Measurements from ENCODE around the gene SH3BP4. TPM values are rescaled to one million over a fixed set of nuclear protein-coding genes. Genes with fewer than 3 reads are reported as not detected.

SH3BP4 gene
- total RNA-seq, 1 donor from 2014 or later, result 53.4 TPM

GRCh38 chr2:234991793-234992192 is 40.0 kb downstream of the SH3BP4 start:
- Histone ChIP-seq H3K9me3 (ENCODE audit: low read depth) (no peaks in the 10 kb centered on the region), H3F3A (ENCODE audit: low read depth) (peaks cover 26% of the 10 kb centered on the region), H4K20me1 (ENCODE audit: low read depth) (peaks cover 54% of the 10 kb centered on the region), H3K9ac (no peak overlapping the region), H3K4me1 (peaks cover 38% of the 10 kb centered on the region), H3K4me2 (no peak overlapping the region), H2AFZ (replicated peaks) (no peak overlapping the region), H3K4me3 (no peak overlapping the region), H3K27me3 (no peaks in the 10 kb centered on the region), H3K36me3 (no peaks in the 10 kb centered on the region), H3K27ac (no peak overlapping the region), H3K79me2 (ENCODE audit: low read depth) (peaks cover 100% of the 10 kb centered on the region)
- Mint-ChIP-seq H3K27me3 (ENCODE audit: insufficient read depth, low read depth) (peaks cover 5% of the 10 kb centered on the region), H3K4me3 (no peak overlapping the region), H3K4me1 (peaks cover 35% of the 10 kb centered on the region), H3K27ac (no peak overlapping the region), H3K36me3 (peaks cover 63% of the 10 kb centered on the region), H3K9me3 (peaks cover 52% of the 10 kb centered on the region)
- no peak for DNase-seq (ENCODE audit: low spot score)
- TF ChIP-seq EZH2 (IDR thresholded peaks at IDR 0.05) (no peak), CTCF (IDR thresholded peaks at IDR 0.05) (no peak), EZH2phosphoT487 (IDR thresholded peaks at IDR 0.05) (no peak)

- Histone ChIP-seq H3K27me3 (no peaks in the 10 kb centered on the region), H3F3A (ENCODE audit: low read depth) (peaks cover 28% of the 10 kb centered on the region), H3K36me3 (no peaks in the 10 kb centered on the region), H3K79me2 (ENCODE audit: low read depth) (peaks cover 100% of the 10 kb centered on the region), H3K9me3 (ENCODE audit: low read depth) (no peaks in the 10 kb centered on the region), H3K4me3 (no peak overlapping the region), H3K27ac (no peak overlapping the region), H4K20me1 (ENCODE audit: low read depth) (peaks cover 58% of the 10 kb centered on the region), H3K9ac (no peak overlapping the region), H3K4me2 (no peak overlapping the region), H3K4me1 (peaks cover 42% of the 10 kb centered on the region), H2AFZ (replicated peaks) (no peak overlapping the region)
- no peak overlapping the region for H3K4me3 Mint-ChIP-seq
- DNase-seq (ENCODE audit: low spot score), result no peak
- H3K9me3 Mint-ChIP-seq, result peaks cover 48% of the 10 kb centered on the region
- H3K36me3 Mint-ChIP-seq, result peaks cover 60% of the 10 kb centered on the region
- H3K27ac Mint-ChIP-seq, result no peak overlapping the region
- TF ChIP-seq EZH2 (IDR thresholded peaks at IDR 0.05) (no peak), CTCF (IDR thresholded peaks at IDR 0.05) (no peak), EZH2phosphoT487 (IDR thresholded peaks at IDR 0.05) (no peak)
- peaks cover 4% of the 10 kb centered on the region for H3K27me3 Mint-ChIP-seq (ENCODE audit: insufficient read depth, low read depth)
- H3K4me1 Mint-ChIP-seq, result peaks cover 37% of the 10 kb centered on the region
Measured at GRCh38 chr2:234992196-234992595, 40.4 kb downstream of the SH3BP4 start.

- Histone ChIP-seq H2AFZ (replicated peaks) (no peak overlapping the region), H3K36me3 (no peaks in the 10 kb centered on the region), H3K4me2 (no peak overlapping the region), H4K20me1 (ENCODE audit: low read depth) (peaks cover 64% of the 10 kb centered on the region), H3K4me1 (peaks cover 42% of the 10 kb centered on the region), H3K9me3 (ENCODE audit: low read depth) (no peaks in the 10 kb centered on the region), H3K9ac (no peak overlapping the region), H3K27ac (no peak overlapping the region), H3K27me3 (no peaks in the 10 kb centered on the region), H3F3A (ENCODE audit: low read depth) (peaks cover 32% of the 10 kb centered on the region), H3K79me2 (ENCODE audit: low read depth) (peaks cover 100% of the 10 kb centered on the region), H3K4me3 (no peak overlapping the region)
- Mint-ChIP-seq H3K4me1 (peaks cover 42% of the 10 kb centered on the region), H3K27me3 (ENCODE audit: insufficient read depth, low read depth) (no peaks in the 10 kb centered on the region), H3K27ac (no peak overlapping the region), H3K36me3 (peaks cover 58% of the 10 kb centered on the region), H3K9me3 (peaks cover 42% of the 10 kb centered on the region), H3K4me3 (no peak overlapping the region)
- TF ChIP-seq EZH2 (IDR thresholded peaks at IDR 0.05) (no peak), EZH2phosphoT487 (IDR thresholded peaks at IDR 0.05) (no peak), CTCF (IDR thresholded peaks at IDR 0.05) (no peak)
- no peak for DNase-seq (ENCODE audit: low spot score)
Measured at GRCh38 chr2:234992624-234993349, 41.0 kb downstream of the SH3BP4 start.

Measured in neural progenitor cell (in vitro differentiated cells).